ENCODE results near the gene GPR31.

GRCh38 chr6:167116109-167116837 lies 41.5 kb downstream of the GPR31 start:
- TF ChIP-seq REST (IDR thresholded peaks at IDR 0.05) (no peak), RCOR1 (IDR thresholded peaks at IDR 0.05; ENCODE audit: low read depth, low read length) (no peak)

Data from A549 (cell line).